ENCODE data around the gene MDK.
"Not testable (repeated sequence)": the region's sequence is repeated elsewhere in the genome, so short reads cannot be mapped to it uniquely, and the experiment has no call there.

Gene MDK

DNA sequence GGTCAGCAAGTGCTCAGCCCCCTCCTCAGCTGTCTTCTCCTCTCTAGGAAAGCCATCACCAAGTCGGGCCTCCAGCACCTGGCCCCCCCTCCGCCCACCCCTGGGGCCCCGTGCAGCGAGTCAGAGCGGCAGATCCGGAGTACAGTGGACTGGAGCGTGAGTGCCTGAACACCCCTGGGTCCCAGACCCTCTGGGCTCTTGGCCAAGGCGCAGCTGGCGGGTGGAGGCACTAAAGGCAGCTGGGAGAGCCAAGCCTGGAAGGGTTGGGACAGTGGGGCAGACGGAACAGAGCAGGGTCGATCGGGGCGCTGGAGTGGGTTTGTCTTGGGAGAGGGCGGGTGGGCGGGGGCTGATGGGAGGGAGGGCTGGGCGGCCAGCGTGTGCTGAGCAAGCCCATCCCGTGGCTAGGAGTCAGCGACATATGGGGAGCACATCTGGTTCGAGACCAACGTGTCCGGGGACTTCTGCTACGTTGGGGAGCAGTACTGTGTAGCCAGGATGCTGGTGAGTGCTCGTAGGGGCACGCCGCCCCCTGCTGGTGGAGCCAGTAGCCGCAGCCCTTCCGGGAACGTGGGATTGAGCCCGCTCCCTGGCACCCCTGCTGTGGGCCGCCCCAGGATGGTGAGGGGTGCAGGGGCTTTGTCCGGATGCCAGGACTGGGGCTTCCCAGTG, 14.1 kb upstream of the MDK start:
- no peak for DNase-seq (ENCODE audit: low spot score)

DNA sequence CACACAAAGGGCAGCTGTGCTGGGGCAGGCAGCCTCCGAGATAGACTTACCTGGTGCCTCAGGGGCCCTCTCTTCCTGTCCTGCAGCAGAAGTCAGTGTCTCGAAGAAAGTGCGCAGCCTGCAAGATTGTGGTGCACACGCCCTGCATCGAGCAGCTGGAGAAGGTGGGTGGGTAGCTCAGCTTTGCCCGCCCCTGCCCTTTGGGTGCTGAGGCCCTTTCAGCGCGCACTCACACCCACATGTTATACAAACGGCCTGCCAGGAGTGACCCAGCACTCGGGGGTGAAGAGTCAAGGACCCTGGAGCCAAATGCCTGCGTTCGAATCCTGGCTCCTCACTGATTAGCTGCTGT, 13.6 kb upstream of the MDK start:
- no peak for DNase-seq (ENCODE audit: low spot score)

DNA sequence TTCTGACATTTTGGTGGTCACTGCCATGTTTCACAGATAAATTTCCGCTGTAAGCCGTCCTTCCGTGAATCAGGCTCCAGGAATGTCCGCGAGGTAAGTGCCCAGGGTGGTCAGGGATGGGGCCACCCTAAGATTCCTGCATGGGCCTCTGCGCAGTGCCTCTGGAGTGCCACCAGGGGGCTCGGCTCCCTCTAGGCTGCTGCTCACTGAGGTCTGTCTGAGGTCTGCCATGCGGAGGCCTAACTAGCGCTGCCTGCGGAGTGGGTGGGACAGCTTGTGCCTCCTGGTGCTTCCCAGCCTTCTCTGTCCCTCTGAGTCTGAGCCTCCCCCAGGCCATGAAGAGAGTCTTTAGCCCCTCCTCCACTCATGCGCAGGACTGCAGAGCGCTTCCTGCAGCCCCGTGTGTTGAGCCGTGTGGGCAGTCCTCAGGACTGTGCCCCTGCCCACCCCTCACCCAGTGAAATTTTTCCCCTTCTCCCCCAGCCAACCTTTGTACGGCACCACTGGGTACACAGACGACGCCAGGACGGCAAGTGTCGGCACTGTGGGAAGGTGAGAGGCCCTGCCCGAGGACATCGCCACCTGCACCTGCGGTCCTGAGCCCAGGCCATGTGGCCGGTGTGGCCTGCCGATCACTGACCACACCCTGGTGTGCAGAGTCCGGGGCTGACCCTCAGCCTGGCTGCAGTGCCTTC, 11.9 kb upstream of the MDK start:
- no peak for DNase-seq (ENCODE audit: low spot score)

DNA sequence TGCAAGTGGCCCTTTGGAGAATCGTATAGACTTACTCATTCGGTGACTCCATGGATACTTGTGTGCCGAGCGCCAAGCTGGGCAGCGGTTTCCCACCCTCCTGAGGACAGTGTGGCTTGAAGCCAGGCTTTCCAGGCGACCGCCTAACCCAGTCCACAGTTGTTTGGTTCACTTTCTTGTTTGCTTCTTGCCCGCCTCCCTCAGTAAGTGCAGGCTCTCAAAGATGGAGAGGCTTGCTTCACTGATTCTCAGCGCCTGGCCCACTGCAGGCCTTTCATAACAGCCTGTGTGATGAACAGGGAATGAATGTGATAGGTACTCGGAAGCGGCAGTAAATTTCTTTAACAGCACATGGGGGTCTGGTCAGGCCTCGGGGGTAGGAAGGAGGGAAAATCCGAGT, 11.2 kb upstream of the MDK start:
- DNase-seq (ENCODE audit: low spot score): no peak

GRCh38 chr11:46371262-46371661, 10.2 kb upstream of the MDK start:
- not testable (repeated sequence) for DNase-seq (ENCODE audit: low spot score)

GRCh38 chr11:46372086-46372485, 9.4 kb upstream of the MDK start:
- DNase-seq (ENCODE audit: low spot score): no peak

DNA sequence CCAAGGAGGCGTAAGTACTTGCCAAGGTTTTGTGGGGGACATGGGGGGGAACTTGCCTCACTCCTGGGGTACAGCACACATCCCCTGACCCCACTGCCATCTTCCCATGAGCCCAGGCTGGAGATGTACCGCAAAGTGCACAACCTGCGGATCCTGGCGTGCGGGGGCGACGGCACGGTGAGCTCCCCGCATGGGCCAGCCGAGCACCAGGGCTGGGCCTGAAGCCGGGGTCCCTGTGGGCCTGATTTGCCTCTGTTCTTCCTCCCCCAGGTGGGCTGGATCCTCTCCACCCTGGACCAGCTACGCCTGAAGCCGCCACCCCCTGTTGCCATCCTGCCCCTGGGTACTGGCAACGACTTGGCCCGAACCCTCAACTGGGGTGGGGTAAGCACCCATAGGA, 9.0 kb upstream of the MDK start:
- not testable (repeated sequence) for DNase-seq (ENCODE audit: low spot score)

DNA sequence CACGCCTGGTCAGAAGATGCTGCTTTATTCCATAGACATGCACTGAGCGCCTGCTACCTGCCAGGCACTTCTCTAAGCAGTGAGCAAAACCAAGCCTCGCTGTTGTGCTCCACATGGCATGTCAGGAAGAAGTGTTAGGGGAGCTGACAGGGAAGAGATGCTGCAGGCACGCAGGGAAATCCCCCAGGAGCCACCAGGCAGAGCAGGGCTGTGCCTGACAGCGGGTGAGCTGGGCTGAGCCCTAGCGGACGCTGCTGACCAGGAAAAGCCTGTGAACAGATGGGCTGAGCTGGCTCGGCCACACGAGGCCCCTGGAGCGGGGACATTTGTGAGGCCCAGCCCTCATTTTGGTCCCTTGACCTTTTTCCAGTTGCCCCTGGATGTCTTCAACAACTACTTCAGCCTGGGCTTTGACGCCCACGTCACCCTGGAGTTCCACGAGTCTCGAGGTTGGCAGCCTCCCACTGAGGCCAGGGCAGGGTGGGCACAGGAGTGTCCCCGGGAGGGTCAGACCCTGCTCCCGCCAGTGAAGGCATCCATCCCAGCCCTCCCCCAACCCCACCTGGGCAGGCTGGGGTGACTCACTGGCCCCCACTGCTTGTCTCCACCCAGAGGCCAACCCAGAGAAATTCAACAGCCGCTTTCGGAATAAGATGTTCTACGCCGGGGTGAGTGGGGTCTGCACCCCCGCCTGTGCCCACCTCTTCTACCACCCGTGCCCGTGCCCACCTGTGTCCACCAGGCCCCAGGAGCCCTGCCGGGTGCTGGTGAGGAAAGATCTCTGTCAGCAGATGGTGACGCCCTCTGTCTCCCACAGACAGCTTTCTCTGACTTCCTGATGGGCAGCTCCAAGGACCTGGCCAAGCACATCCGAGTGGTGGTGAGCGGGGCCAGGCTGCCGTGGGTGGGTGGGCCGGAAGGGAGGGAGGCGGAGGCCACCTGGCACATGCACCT, 7.4 kb upstream of the MDK start:
- no peak for DNase-seq (ENCODE audit: low spot score)

- no peak for DNase-seq (ENCODE audit: low spot score)
These were observed 6.7 kb upstream of the MDK start for GRCh38 chr11:46374815-46375214.

DNA sequence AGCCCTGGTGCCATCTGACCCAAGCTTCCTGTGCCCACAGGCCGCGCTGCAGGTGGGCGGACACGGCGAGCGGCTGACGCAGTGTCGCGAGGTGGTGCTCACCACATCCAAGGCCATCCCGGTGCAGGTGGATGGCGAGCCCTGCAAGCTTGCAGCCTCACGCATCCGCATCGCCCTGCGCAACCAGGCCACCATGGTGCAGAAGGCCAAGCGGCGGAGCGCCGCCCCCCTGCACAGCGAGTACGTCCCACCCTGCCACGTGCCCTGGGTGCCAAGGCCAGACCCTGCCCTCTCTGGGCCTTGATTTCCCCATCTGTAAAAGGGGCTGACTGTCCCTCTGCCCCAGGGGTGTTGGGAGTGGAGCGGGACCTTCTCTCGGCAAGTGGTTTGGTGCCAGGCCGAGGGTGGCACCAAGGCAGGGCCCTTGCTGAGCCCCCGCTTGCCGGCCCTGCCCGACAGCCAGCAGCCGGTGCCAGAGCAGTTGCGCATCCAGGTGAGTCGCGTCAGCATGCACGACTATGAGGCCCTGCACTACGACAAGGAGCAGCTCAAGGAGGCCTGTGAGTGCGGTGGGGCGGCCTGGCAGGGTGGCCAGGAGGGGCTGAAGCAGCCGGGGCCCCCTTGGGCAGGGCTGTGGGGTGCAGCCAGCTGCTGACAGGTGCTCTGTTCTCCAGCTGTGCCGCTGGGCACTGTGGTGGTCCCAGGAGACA, 5.9 kb upstream of the MDK start:
- DNase-seq (ENCODE audit: low spot score): no peak

GRCh38 chr11:46376258-46377050, 5.0 kb upstream of the MDK start:
- no peak for DNase-seq (ENCODE audit: low spot score)

DNA sequence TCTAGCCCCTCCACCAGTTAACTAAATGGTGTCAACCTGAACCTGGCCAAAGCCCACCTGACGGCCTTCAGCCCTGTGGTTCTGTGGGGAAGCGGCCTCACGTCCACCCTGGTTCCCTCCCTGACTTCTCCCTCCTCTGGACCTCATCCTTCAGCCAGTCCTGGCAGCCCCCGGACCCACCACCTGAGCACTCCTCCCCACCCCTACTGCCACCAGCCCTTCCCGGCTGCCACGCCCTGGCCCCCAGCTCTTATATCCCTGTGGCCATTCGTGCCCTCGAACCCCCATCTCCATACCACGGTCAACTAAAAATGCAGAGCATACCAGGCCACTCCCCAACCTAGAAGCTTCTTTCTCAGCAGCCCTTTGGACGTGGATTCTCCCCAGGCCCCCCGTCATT, 4.2 kb upstream of the MDK start:
- no peak for DNase-seq (ENCODE audit: low spot score)

GRCh38 chr11:46377831-46378230, 3.6 kb upstream of the MDK start:
- no peak for DNase-seq (ENCODE audit: low spot score)

DNA sequence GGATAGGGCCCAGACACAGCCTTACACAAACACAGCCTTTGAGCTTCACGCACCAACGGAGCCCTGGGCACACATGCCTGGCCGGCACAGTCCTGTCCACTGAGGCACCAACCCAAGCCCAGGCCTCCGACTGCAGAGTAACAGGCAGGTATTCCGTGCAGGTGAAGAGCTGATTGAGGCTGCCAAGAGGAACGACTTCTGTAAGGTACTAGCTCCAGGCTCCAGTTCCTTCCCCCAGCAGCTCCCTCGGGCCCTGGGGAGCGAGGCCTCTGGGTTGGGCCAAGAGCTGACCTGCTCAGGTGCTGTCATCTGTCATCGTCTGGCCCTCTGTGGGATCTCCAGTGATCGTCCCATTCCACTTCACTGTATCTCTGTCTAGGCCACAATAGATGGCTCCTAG, 3.2 kb upstream of the MDK start:
- DNase-seq (ENCODE audit: low spot score): no peak

DNA sequence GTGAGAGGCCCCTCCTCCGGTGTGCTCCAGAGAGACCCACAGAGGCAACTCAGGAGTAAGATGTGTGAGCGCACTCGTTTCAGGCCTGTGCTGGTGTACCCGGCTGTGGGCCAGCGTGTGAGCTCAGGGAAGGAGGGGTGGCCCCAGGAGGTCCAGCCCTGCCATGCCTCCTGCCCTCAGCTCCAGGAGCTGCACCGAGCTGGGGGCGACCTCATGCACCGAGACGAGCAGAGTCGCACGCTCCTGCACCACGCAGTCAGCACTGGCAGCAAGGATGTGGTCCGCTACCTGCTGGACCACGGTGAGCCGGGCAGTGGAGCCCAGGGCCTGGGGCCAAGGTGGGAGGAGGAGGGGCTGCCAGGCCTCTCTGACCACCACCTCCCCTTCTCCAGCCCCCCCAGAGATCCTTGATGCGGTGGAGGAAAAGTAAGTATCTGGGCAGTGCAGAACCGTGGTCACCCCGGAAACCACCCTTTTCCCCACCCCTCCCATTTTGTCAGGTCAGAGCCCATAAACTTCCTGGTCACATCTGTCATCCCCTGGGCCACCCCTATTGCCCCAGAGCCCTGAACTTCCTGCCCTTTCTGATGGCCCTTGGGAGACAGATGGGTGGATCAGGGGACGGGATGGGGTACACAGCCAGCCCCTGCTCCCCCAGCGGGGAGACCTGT, 2.5 kb upstream of the MDK start:
- DNase-seq (ENCODE audit: low spot score): no peak

DNA sequence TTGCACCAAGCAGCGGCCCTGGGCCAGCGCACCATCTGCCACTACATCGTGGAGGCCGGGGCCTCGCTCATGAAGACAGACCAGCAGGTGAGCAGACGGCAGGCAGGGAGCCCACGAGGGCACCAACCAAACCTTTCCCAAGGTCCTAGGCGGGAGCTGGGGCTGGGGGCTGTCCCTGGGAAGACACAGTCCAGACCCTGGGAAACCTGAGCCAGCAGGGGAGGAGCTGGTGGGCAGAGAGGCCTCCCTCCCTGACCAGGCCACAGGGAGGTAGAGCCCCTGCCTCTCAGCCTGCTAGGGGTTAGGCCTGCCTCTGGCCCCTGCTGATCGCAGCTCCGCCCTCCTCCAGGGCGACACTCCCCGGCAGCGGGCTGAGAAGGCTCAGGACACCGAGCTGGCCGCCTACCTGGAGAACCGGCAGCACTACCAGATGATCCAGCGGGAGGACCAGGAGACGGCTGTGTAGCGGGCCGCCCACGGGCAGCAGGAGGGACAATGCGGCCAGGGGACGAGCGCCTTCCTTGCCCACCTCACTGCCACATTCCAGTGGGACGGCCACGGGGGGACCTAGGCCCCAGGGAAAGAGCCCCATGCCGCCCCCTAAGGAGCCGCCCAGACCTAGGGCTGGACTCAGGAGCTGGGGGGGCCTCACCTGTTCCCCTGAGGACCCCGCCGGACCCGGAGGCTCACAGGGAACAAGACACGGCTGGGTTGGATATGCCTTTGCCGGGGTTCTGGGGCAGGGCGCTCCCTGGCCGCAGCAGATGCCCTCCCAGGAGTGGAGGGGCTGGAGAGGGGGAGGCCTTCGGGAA, 1.8 kb upstream of the MDK start:
- not testable (repeated sequence) for DNase-seq (ENCODE audit: low spot score)

- no peak for DNase-seq (ENCODE audit: low spot score)
These were observed 975 bp upstream of the MDK start for GRCh38 chr11:46380340-46381047.

DNA sequence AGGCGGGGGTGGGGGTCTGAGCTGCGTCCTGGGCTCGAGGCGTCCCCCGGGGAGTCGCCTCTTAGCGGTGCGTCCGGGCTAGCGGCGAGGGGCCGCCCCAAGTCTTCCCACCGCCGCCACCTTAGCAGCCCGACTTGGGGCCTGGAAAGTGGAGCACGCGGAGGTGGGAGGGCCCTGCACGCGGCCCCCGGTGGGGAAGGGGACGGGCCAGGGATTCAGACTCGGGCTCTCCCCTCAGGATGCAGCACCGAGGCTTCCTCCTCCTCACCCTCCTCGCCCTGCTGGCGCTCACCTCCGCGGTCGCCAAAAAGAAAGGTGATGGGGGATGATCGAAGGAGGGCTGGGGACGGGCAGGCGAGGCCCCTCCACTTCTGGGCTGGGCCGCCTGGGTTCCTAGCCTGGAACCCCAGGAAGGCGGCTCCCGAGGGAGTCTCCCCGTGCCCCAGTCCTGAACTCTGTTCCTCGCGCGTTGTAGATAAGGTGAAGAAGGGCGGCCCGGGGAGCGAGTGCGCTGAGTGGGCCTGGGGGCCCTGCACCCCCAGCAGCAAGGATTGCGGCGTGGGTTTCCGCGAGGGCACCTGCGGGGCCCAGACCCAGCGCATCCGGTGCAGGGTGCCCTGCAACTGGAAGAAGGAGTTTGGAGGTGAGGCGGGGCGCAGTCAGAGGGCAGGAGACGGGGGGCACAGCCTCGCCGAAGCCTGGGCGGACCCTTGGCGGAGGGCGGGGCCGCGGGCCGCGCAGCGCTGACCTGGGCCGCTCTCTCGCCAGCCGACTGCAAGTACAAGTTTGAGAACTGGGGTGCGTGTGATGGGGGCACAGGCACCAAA, 563 bp downstream of the MDK start:
- no peak for DNase-seq (ENCODE audit: low spot score)

Data from putamen (tissue), 1 donor.